ENCODE data around the gene EP400.

Gene EP400

DNA sequence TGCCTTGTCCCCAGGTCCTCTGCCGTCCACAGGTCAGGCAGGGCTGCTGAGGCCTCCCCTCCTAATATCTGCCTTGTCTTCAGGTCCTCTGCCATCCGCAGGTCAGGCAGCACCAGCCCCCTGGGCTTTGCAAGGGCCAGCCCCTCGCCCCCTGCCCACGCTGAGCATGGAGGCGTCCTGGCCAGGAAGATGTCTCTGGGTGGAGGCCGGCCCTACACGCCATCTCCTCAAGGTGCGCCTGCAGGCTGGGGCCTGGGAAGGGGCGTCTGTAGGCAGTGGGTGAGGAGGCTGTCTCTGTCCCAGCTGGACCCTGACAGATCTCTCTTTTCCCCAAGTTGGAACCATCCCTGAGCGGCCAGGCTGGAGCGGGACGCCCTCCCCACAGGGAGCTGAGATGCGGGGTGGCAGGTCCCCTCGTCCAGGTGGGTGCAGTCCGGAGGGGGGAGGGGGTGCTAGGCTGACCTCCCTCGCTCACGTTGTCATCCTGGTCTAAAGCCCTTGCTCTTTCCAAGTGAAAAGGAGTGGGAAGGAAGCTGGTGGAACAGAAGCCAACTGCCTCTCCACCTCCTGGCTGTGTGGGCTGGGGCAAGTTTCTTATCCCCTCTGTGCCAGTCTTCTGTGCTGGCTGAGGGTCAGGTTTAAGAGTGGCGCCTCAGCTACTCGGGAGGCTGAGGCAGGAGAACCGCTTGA, 34.6 kb upstream of the EP400 start:
- no peak overlapping the region for H3K4me3 ChIP-seq (ENCODE audit: low read length)
- no peaks in the 10 kb centered on the region; the same call in none of the 2 replicates for H4K20me1 ChIP-seq (ENCODE audit: insufficient read depth, low read length)
- no peak overlapping the region for H3K9ac ChIP-seq (ENCODE audit: low read length)
- no peaks in the 10 kb centered on the region for H3K27me3 ChIP-seq (ENCODE audit: low read depth, low read length)
- no peak overlapping the region for H3K27ac ChIP-seq (ENCODE audit: low read length)
- H3K4me2 ChIP-seq (ENCODE audit: low read length), result no peak overlapping the region
- no peaks in the 10 kb centered on the region for H3K79me2 ChIP-seq (ENCODE audit: low read length)
- TF ChIP-seq, protein P1, sequence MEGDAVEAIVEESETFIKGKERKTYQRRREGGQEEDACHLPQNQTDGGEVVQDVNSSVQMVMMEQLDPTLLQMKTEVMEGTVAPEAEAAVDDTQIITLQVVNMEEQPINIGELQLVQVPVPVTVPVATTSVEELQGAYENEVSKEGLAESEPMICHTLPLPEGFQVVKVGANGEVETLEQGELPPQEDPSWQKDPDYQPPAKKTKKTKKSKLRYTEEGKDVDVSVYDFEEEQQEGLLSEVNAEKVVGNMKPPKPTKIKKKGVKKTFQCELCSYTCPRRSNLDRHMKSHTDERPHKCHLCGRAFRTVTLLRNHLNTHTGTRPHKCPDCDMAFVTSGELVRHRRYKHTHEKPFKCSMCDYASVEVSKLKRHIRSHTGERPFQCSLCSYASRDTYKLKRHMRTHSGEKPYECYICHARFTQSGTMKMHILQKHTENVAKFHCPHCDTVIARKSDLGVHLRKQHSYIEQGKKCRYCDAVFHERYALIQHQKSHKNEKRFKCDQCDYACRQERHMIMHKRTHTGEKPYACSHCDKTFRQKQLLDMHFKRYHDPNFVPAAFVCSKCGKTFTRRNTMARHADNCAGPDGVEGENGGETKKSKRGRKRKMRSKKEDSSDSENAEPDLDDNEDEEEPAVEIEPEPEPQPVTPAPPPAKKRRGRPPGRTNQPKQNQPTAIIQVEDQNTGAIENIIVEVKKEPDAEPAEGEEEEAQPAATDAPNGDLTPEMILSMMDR (IDR thresholded peaks at IDR 0.05; ENCODE audit: low read depth, low read length), result no peak
- TF ChIP-seq EZH2phosphoT487 (IDR thresholded peaks at IDR 0.05; ENCODE audit: low read depth), result no peak
- peaks cover 2% of the 10 kb centered on the region for H3K36me3 ChIP-seq (replicated peaks; ENCODE audit: low read depth, low read length)
- no peaks in the 10 kb centered on the region for H3K9me3 ChIP-seq (ENCODE audit: insufficient read depth, low read length)
- H2AFZ ChIP-seq (ENCODE audit: low read depth, low read length), result no peak overlapping the region
- no peaks in the 10 kb centered on the region for H3K4me1 ChIP-seq (ENCODE audit: low read length)

DNA sequence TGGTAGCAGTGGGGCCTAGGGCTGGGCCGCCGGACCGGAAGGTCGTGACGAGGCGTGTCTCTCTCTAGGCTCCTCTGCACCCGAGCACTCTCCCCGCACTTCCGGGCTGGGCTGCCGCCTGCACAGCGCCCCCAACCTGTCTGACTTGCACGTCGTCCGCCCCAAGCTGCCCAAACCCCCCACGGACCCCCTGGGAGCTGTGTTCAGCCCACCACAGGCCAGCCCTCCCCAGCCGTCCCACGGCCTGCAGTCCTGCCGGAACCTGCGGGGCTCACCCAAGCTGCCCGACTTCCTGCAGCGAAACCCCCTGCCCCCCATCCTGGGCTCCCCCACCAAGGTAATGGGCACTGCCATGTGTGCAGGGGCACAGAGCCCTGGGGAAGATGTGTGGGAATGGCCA, 33.9 kb upstream of the EP400 start:
- Histone ChIP-seq H3K27me3 (ENCODE audit: low read depth, low read length) (no peaks in the 10 kb centered on the region), H3K4me1 (ENCODE audit: low read length) (no peaks in the 10 kb centered on the region), H3K79me2 (ENCODE audit: low read length) (no peaks in the 10 kb centered on the region), H3K9ac (ENCODE audit: low read length) (no peak overlapping the region), H3K4me2 (ENCODE audit: low read length) (no peak overlapping the region), H3K36me3 (replicated peaks; ENCODE audit: low read depth, low read length) (peaks cover 2% of the 10 kb centered on the region), H3K4me3 (ENCODE audit: low read length) (no peak overlapping the region), H2AFZ (ENCODE audit: low read depth, low read length) (no peak overlapping the region), H3K9me3 (ENCODE audit: insufficient read depth, low read length) (no peaks in the 10 kb centered on the region), H3K27ac (ENCODE audit: low read length) (no peak overlapping the region), H4K20me1 (ENCODE audit: insufficient read depth, low read length) (no peaks in the 10 kb centered on the region; the same call in none of the 2 replicates)
- TF ChIP-seq, protein P1 (IDR thresholded peaks at IDR 0.05; ENCODE audit: low read depth, low read length), result no peak
- no peak for TF ChIP-seq EZH2phosphoT487 (IDR thresholded peaks at IDR 0.05; ENCODE audit: low read depth)

DNA sequence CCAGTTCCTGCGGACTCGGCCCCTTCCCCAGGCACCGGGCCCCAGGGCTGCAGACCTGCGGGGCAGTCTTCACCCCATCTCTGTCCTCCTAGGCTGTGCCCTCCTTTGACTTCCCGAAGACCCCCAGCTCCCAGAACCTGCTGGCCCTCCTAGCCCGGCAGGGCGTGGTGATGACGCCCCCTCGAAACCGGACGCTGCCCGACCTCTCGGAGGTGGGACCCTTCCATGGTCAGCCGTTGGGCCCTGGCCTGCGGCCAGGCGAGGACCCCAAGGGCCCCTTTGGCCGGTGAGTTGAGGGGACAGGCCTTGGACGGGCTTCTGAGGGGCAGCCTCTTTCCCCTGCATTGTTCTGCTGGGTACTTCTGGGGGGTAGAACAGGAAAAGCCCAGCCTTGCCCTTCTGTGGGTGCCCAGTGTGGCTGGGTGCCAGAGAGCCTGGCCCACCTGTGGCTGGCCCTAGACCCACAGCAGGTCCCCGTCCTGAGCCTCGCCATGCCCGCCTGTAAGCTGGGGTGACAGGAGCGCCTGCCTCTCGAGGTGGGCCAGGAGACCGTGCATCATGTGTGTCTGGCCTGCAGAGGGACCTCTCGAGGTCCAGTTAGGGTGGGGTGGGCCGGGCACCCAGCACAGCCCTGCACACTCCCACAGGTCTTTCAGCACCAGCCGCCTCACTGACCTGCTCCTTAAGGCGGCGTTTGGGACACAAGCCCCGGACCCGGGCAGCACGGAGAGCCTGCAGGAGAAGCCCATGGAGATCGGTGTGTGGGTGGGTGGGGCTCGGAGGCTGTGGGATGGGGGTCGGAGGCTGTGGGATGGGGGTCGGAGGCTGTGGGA, 33.2 kb upstream of the EP400 start:
- no peak overlapping the region for H3K4me3 ChIP-seq (ENCODE audit: low read length)
- H3K79me2 ChIP-seq (ENCODE audit: low read length), result no peaks in the 10 kb centered on the region
- no peak overlapping the region for H3K4me2 ChIP-seq (ENCODE audit: low read length)
- H3K27ac ChIP-seq (ENCODE audit: low read length), result no peak overlapping the region
- peaks cover under 1% of the 10 kb centered on the region for H4K20me1 ChIP-seq (ENCODE audit: insufficient read depth, low read length)
- H3K36me3 ChIP-seq (replicated peaks; ENCODE audit: low read depth, low read length), result peaks cover 4% of the 10 kb centered on the region
- H3K27me3 ChIP-seq (ENCODE audit: low read depth, low read length), result no peaks in the 10 kb centered on the region
- TF ChIP-seq EZH2phosphoT487 (IDR thresholded peaks at IDR 0.05; ENCODE audit: low read depth), result no peak
- TF ChIP-seq, protein P1 (IDR thresholded peaks at IDR 0.05; ENCODE audit: low read depth, low read length), result no peak
- H2AFZ ChIP-seq (ENCODE audit: low read depth, low read length), result no peak overlapping the region
- H3K9ac ChIP-seq (ENCODE audit: low read length), result no peak overlapping the region
- no peaks in the 10 kb centered on the region for H3K4me1 ChIP-seq (ENCODE audit: low read length)
- H3K9me3 ChIP-seq (ENCODE audit: insufficient read depth, low read length), result no peaks in the 10 kb centered on the region

DNA sequence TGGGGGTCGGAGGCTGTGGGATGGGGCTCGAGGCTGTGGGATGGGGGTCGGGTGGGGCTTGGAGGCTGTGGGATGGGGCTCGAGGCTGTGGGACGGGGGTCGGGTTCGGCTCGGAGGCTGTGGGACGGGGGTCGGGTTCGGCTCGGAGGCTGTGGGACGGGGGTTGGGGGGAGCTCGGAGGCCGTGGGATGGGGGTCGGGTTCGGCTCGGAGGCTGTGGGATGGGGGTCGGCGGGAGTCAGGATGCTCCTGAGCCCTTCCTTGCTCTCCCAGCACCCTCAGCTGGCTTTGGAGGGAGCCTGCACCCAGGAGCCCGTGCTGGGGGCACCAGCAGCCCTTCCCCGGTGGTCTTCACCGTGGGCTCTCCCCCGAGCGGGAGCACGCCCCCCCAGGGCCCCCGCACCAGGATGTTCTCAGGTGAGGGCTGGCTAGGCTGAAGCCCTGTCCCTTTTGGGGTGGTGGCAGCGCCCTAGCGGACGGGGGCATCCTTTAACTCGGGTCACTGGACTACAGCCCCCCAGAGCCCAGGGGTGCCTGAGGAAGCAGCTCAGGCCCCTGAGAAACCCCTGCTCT, 32.5 kb upstream of the EP400 start:
- H3K27me3 ChIP-seq (ENCODE audit: low read depth, low read length), result no peaks in the 10 kb centered on the region
- H3K4me2 ChIP-seq (ENCODE audit: low read length), result no peak overlapping the region
- no peak overlapping the region for H3K4me3 ChIP-seq (ENCODE audit: low read length)
- H4K20me1 ChIP-seq (ENCODE audit: insufficient read depth, low read length), result peaks cover 5% of the 10 kb centered on the region
- no peaks in the 10 kb centered on the region for H3K9me3 ChIP-seq (ENCODE audit: insufficient read depth, low read length)
- peaks cover 9% of the 10 kb centered on the region for H3K36me3 ChIP-seq (replicated peaks; ENCODE audit: low read depth, low read length)
- H3K4me1 ChIP-seq (ENCODE audit: low read length), result no peaks in the 10 kb centered on the region
- no peak overlapping the region for H3K27ac ChIP-seq (ENCODE audit: low read length)
- no peaks in the 10 kb centered on the region for H3K79me2 ChIP-seq (ENCODE audit: low read length)
- no peak overlapping the region for H3K9ac ChIP-seq (ENCODE audit: low read length)
- no peak overlapping the region for H2AFZ ChIP-seq (ENCODE audit: low read depth, low read length)
- TF ChIP-seq EZH2phosphoT487 (IDR thresholded peaks at IDR 0.05; ENCODE audit: low read depth), result no peak
- TF ChIP-seq, protein P1 (IDR thresholded peaks at IDR 0.05; ENCODE audit: low read depth, low read length), result no peak

All from OCI-LY3 (cell line).